GM12878 (cell line): ENCODE measurements around the gene MSGN1. TPM values are rescaled to one million over a fixed set of nuclear protein-coding genes. Genes with fewer than 3 reads are reported as not detected.

Experiments
- ATAC-seq: fragments of 200-7000 bp; cut with Tn5 transposase; 3 replicates; pipeline ENCODE4 v1.9.1; 2020; ENCODE audit warnings: mild to moderate bottlenecking, moderate library complexity
- BruUV-seq: library from RNA; stranded (reverse); fragments of 400-500 nt; replicated peaks from 2 replicates; lab custom pipeline; 2021; lab: Mats Ljungman, UMichigan
- CTCF ChIA-PET: fragments of 300-600 bp; sonication (Branson Sonifier 250); formaldehyde crosslinking; extraction: SDS; loops from one replicate; lab custom pipeline; 2021; ENCODE audit warnings: inconsistent platforms; lab: Yijun Ruan, JAX
- POLR2A ChIA-PET: fragments of 350-600 bp; formaldehyde crosslinking; extraction: SDS; loops from one replicate; lab custom pipeline; 2021; ENCODE audit warnings: inconsistent platforms; lab: Charles Lee
- RAD21 ChIA-PET: fragments of 300-600 bp; sonication (Branson Sonifier 250); formaldehyde crosslinking; loops from one replicate; lab custom pipeline; 2023; ENCODE audit warnings: antibody characterized with exemption; ENCODE audit not compliant: unreplicated experiment; lab: Charles Lee
- SMC1A ChIA-PET: fragments of 300-600 bp; sonication (Branson Sonifier 250); formaldehyde crosslinking; loops from one replicate; lab custom pipeline; 2023; ENCODE audit not compliant: unreplicated experiment, uncharacterized antibody; lab: Charles Lee
- DNase-seq: peaks from one replicate; pipeline ENCODE4 v3.0.0-alpha.2; 2011; ENCODE audit warnings: low read depth, low spot score
- FAIRE-seq: peaks from 3 replicates; lab custom pipeline; 2011; peaks lifted over from hg19 to GRCh38; lab: Jason Lieb, UNC
- H2AFZ ChIP-seq: 2 replicates; pipeline ENCODE4 v1.6.0; 2011; ENCODE audit warnings: low read depth, low read length, control low read depth; ENCODE audit not compliant: control insufficient read depth
- H3K27ac ChIP-seq: 2 replicates; pipeline ENCODE4 v1.5.1; 2011; ENCODE audit warnings: control low read depth; ENCODE audit not compliant: control insufficient read depth, insufficient read depth
- H3K27me3 ChIP-seq, 2 experiments: replicated peaks in 1 of 2; 2 replicates each; pipeline versions ENCODE4 v1.6.0 to v1.6.1; 2011; ENCODE audit warnings: low read length in 1 of 2; ENCODE audit not compliant: control insufficient read depth in 2 of 2, insufficient read depth in 2 of 2
- H3K36me3 ChIP-seq, 2 experiments: 2 replicates each; pipeline ENCODE4 v1.5.1; 2011; ENCODE audit warnings: low read length in 1 of 2; ENCODE audit not compliant: control insufficient read depth in 2 of 2, insufficient read depth in 2 of 2
- H3K4me1 ChIP-seq: 2 replicates; pipeline ENCODE4 v1.6.1; 2011; ENCODE audit warnings: mild to moderate bottlenecking, low read length, moderate library complexity, mixed read lengths; ENCODE audit not compliant: control insufficient read depth, insufficient read depth
- H3K4me2 ChIP-seq: 2 replicates; pipeline ENCODE4 v1.6.0; 2011; ENCODE audit warnings: control low read depth; ENCODE audit not compliant: control insufficient read depth, insufficient read depth
- H3K4me3 ChIP-seq: fragments of 200-600 bp; sonication (generic); 2 replicates; pipeline ENCODE4 v1.5.1; 2016
- H3K79me2 ChIP-seq: 2 replicates; pipeline ENCODE4 v1.6.0; 2011; ENCODE audit warnings: low read length; ENCODE audit not compliant: control insufficient read depth, insufficient read depth
- H3K9ac ChIP-seq: 2 replicates; pipeline ENCODE4 v1.8.0; 2011; ENCODE audit warnings: low read length, control low read depth, mixed read lengths; ENCODE audit not compliant: control insufficient read depth, insufficient read depth
- H3K9me3 ChIP-seq: replicated peaks from 3 replicates; pipeline ENCODE4 v1.5.1; 2011; ENCODE audit warnings: mild to moderate bottlenecking, low read length; ENCODE audit not compliant: control insufficient read depth, insufficient read depth
- H4K20me1 ChIP-seq: 2 replicates; pipeline ENCODE4 v1.6.0; 2011; ENCODE audit not compliant: control insufficient read depth, insufficient read depth
- ATF7 ChIP-seq: fragments of 450-650 bp; IDR thresholded peaks from 2 replicates; pipeline ENCODE4 v1.6.1; 2016; ENCODE audit warnings: low read depth, mild to moderate bottlenecking
- CBX3 ChIP-seq: fragments of 200-600 bp; sonication (generic); IDR thresholded peaks from 2 replicates; pipeline ENCODE4 v1.6.1; 2016; ENCODE audit warnings: low read depth, borderline replicate concordance
- CBX5 ChIP-seq: sonication (generic); IDR thresholded peaks from 2 replicates; pipeline ENCODE4 v1.6.1; 2016; ENCODE audit warnings: low read depth, moderate library complexity, mild to moderate bottlenecking, inconsistent platforms
- CHD4 ChIP-seq: fragments of 200-600 bp; sonication (generic); IDR thresholded peaks from 2 replicates; pipeline ENCODE4 v1.6.1; 2016; ENCODE audit warnings: mild to moderate bottlenecking
- CTCF ChIP-seq, 3 experiments: IDR thresholded peaks in 2 of 3; conservative IDR thresholded peaks in 1 of 3; 2 replicates each; pipeline ENCODE4 v1.5.1; 2011; ENCODE audit warnings: low read depth in 3 of 3, low read length in 3 of 3, mild to moderate bottlenecking in 3 of 3, control low read depth in 2 of 3, moderate library complexity in 2 of 3, inconsistent platforms in 1 of 3, mixed read lengths in 1 of 3; ENCODE audit not compliant: control insufficient read depth in 2 of 3, insufficient read depth in 1 of 3; ENCODE audit errors: extremely low read depth in 1 of 3
- EED ChIP-seq: sonication (generic); IDR thresholded peaks from 2 replicates; pipeline ENCODE4 v1.6.1; 2016; ENCODE audit warnings: antibody characterized with exemption, low read depth
- FOXK2 ChIP-seq: fragments of 450-650 bp; IDR thresholded peaks from 2 replicates; pipeline ENCODE4 v1.6.1; 2017; ENCODE audit warnings: mild to moderate bottlenecking, moderate library complexity
- MTA2 ChIP-seq: fragments of 450-650 bp; IDR thresholded peaks from 2 replicates; pipeline ENCODE4 v1.6.1; 2016; ENCODE audit warnings: low read depth, mild to moderate bottlenecking, moderate library complexity
- MXI1 ChIP-seq: fragments of 150-350 bp; IDR thresholded peaks from 2 replicates; pipeline ENCODE4 v1.6.1; 2011; ENCODE audit warnings: low read depth, mild to moderate bottlenecking, inconsistent platforms, low read length, improper control_type of control experiment
- NKRF ChIP-seq: fragments of 450-650 bp; conservative IDR thresholded peaks from 2 replicates; pipeline ENCODE4 v1.6.1; 2017; ENCODE audit warnings: mild to moderate bottlenecking, moderate library complexity
- RELB ChIP-seq: fragments of 450-650 bp; IDR thresholded peaks from 2 replicates; pipeline ENCODE4 v1.6.1; 2017; ENCODE audit warnings: low read depth, mild to moderate bottlenecking, moderate library complexity
- SIX5 ChIP-seq: IDR thresholded peaks from 2 replicates; pipeline ENCODE4 v1.6.1; 2011; ENCODE audit warnings: mild to moderate bottlenecking, low read depth, low read length, moderate library complexity; ENCODE audit not compliant: severe bottlenecking
- SUPT20H ChIP-seq: IDR thresholded peaks from 2 replicates; pipeline ENCODE4 v1.6.1; 2011; ENCODE audit warnings: low read depth, mild to moderate bottlenecking, low read length, moderate library complexity, borderline replicate concordance; ENCODE audit not compliant: control insufficient read depth
- WGBS: methylation state at CpG from one replicate; pipeline ENCODE4 v1.1.6; 2016; ENCODE audit warnings: low lambda C conversion rate; ENCODE audit not compliant: insufficient replicate concordance, insufficient coverage; ENCODE audit errors: missing lambda C conversion rate; 5-methylcytosine and 5-hydroxymethylcytosine counted together
- in situ Hi-C: fragments of 300-500 bp; cut with MboI; formaldehyde crosslinking; loops from 9 replicates; pipeline ENCODE4 v1.14.3; 2018; ENCODE audit warnings: mixed read lengths
- intact Hi-C: fragments of 100-400 bp; cut with micrococcal nuclease; formaldehyde crosslinking; loops from one replicate; pipeline ENCODE4 v1.14.2; 2022; ENCODE audit not compliant: unreplicated experiment
- polyA plus RNA-seq, 11 experiments: library from polyadenylated mRNA; depleted of rRNA in 4 of 11; unstranded in 6 of 11; stranded (reverse) in 5 of 11; fragments of >200 nt; fragmentation: Nextera tagmentation in 4 of 11; fragmentation: Illumina TruSeq in 1 of 11; extraction: Ambion mirVana in 4 of 11; extraction: Trizol in 1 of 11; gene quantifications; 1 replicate in 1 of 11; 2 replicates in 10 of 11; pipeline versions ENCODE4 v1.2.1 to v1.2.3, GENCODE V29; 2011 to 2016; ENCODE audit warnings: inconsistent platforms in 2 of 11, missing spikeins in 2 of 11, low read depth in 1 of 11
- total RNA-seq, 4 experiments: library from RNA; depleted of rRNA in 3 of 4; stranded (reverse); fragments of >200 nt in 3 of 4; fragmentation: Illumina TruSeq in 1 of 4; extraction: Trizol in 1 of 4; gene quantifications; 2 replicates each; pipeline versions ENCODE4 v1.2.1 to v1.2.3, GENCODE V29; 2013 to 2021
- TF ChIP-seq, protein P1 (sequence below): fragments of 450-650 bp; IDR thresholded peaks from 2 replicates; pipeline ENCODE4 v1.6.1; 2017; ENCODE audit warnings: borderline replicate concordance

Gene MSGN1
- total and polyA plus RNA-seq, 10 of the 15 experiments (the other 5 are each of a cell fraction or from before 2014, with no cell fraction given): 0.27 TPM; not detected in 9

- Histone ChIP-seq H3K4me3 (no peak overlapping the region), H2AFZ (peak overlapping the region; percentile 18), H4K20me1 (no peaks in the 10 kb centered on the region), H3K9me3 (no peaks in the 10 kb centered on the region), H3K4me2 (no peak overlapping the region), H3K36me3 (no peaks in the 10 kb centered on the region), H3K4me1 (peaks cover 16% of the 10 kb centered on the region), H3K27me3 (no peaks in the 10 kb centered on the region), H3K9ac (no peak overlapping the region), H3K79me2 (no peaks in the 10 kb centered on the region), H3K27ac (no peak overlapping the region)
- no TSS peak for BruUV-seq
- 16% methylated on average over 5 of the region's 5 CpGs for WGBS
- in situ Hi-C loops: no loop called here
- intact Hi-C loops: no loop called here
- ChIA-PET RAD21 (interaction anchor here (0.7 to 9.9 kb wide), 13 partner anchors 8 to 53 kb away, joined by 3 to 96 read pairs (median 3); partner anchors contain the start of genes GEN1 and MSGN1), CTCF (interaction anchor here (1.1 to 7.8 kb wide), 13 partner anchors 9 to 81 kb away, joined by 4 to 77 read pairs (median 6); partner anchors contain the start of gene MSGN1), SMC1A (interaction anchor here (0.7 to 12.9 kb wide), 11 partner anchors 14 to 91 kb away, joined by 3 to 288 read pairs (median 7); partner anchors contain the start of genes GEN1, MSGN1 and SMC6), POLR2A (interaction anchor here (0.6 to 9.6 kb wide), 7 partner anchors 14 to 279 kb away, joined by 3 to 108 read pairs (median 5); partner anchors contain the start of genes GEN1, MSGN1 and SMC6)
- ATAC-seq (peak; percentile 69), FAIRE-seq (no peak), DNase-seq (no peak)
- TF ChIP-seq SIX5 (no peak), SUPT20H (no peak), NKRF (peak; percentile 39; the same call in 1 of the 2 replicates), FOXK2 (peak; percentile 76), CTCF (IDR thresholded peaks at IDR 0.05 in 2 of 3, conservative IDR thresholded peaks at IDR 0.05 in 1 of 3; ENCODE audit: control insufficient read depth in 2 of 3, extremely low read depth in 1 of 3, insufficient read depth in 1 of 3, low read depth in 3 of 3, low read length in 3 of 3) (peak in 1 of 3 experiments; percentile 18; a peak in 1 of 6 replicates), ATF7 (peak; percentile 73), MXI1 (peak; percentile 60), EED (no peak), CHD4 (no peak), MTA2 (peak; percentile 32; the same call in 1 of the 2 replicates), RELB (peak; percentile 60; the same call in 1 of the 2 replicates), CBX5 (no peak), CBX3 (no peak)
- TF ChIP-seq, protein P1, sequence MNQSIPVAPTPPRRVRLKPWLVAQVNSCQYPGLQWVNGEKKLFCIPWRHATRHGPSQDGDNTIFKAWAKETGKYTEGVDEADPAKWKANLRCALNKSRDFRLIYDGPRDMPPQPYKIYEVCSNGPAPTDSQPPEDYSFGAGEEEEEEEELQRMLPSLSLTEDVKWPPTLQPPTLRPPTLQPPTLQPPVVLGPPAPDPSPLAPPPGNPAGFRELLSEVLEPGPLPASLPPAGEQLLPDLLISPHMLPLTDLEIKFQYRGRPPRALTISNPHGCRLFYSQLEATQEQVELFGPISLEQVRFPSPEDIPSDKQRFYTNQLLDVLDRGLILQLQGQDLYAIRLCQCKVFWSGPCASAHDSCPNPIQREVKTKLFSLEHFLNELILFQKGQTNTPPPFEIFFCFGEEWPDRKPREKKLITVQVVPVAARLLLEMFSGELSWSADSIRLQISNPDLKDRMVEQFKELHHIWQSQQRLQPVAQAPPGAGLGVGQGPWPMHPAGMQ: no peak
Measured at GRCh38 chr2:17800219-17800618, 16.0 kb upstream of the MSGN1 start.
